Measurements from ENCODE around the gene UFSP2.

The UFSP2 gene

DNA sequence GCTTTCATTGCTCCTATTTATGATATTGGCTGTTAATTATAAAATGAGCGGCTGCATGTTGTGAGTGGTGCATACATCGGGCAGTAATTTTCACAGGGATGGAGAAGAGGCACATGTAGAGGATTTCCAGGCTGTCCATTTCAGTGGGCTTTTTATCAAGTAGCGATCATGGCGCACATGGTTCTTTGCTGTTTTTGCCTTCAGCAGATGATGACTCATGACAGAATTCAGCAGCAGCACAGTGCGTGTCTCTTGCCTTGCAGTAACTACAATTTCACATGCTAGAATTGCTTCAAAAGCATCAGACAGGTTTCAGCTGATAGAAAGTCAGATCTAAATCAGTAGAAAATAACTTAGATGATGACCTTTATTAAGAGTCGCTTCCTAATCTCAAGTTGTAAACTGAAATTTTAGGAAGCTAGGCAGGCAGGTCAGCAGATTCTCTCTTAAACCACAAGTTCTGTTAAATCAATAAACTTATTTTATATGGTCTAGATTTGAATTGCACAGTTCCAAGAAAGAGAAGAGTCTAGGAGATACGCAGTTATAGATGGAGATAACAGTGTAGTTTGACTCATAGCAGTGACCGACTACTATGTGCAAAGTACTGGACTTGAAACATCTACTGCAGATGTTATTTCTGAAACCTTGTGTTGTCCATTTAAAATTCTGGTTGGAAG lies 65.9 kb downstream of the UFSP2 start:
- Histone ChIP-seq H3K9ac (ENCODE audit: low read depth, low read length) (no peak overlapping the region), H3K4me1 (ENCODE audit: control insufficient read depth, insufficient read depth, low read length) (no peaks in the 10 kb centered on the region), H3K9me3 (ENCODE audit: control insufficient read depth, insufficient read depth, low read length) (no peaks in the 10 kb centered on the region), H3K36me3 (ENCODE audit: control insufficient read depth, insufficient read depth, low read length) (no peaks in the 10 kb centered on the region), H3K4me3 (ENCODE audit: low read depth, low read length) (no peak overlapping the region), H3K27me3 (ENCODE audit: control insufficient read depth, insufficient read depth, low read length) (no peaks in the 10 kb centered on the region)

DNA sequence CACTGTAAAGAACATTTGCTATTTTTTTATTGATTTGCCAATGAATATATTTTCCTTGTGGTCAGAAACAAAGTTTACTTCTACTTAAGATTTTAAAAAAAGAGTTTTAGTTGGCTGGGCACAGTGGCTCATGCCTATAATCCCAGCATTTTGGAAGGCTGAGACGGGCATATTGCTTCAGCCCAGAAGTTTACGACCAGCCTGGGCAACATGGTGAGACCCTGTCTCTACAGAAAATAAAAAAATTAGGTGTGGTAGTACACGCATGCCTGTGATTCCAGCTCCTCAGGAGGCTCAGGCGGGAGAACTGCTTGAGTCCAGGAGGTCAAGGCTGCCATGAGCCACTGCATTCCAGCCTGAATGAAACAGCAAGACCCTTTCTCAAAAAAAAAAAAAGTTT lies 66.8 kb downstream of the UFSP2 start:
- no peaks in the 10 kb centered on the region for H3K9me3 ChIP-seq (ENCODE audit: control insufficient read depth, insufficient read depth, low read length)
- no peak overlapping the region for H3K9ac ChIP-seq (ENCODE audit: low read depth, low read length)
- no peak overlapping the region for H3K4me3 ChIP-seq (ENCODE audit: low read depth, low read length)
- H3K4me1 ChIP-seq (ENCODE audit: control insufficient read depth, insufficient read depth, low read length): no peaks in the 10 kb centered on the region
- H3K27me3 ChIP-seq (ENCODE audit: control insufficient read depth, insufficient read depth, low read length): no peaks in the 10 kb centered on the region
- H3K36me3 ChIP-seq (ENCODE audit: control insufficient read depth, insufficient read depth, low read length): no peaks in the 10 kb centered on the region

DNA sequence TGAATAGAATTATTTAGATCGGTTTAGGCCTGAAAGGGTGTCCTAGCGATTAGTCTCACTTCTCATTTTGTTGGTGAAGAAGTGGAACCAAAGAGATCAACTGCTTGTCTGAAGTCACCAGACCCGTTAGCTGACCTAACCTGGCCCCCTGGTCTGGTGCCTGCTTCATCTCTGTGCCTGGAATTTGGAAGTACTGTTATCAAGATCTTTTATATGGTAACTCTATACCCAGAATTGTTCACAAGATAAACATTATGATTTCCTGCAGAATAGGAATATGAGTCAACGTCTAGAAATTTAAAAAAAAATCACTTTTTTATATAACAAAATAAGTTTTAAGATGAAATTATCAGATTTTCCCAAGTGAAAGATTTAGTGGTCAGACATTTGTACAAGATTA lies 67.2 kb downstream of the UFSP2 start:
- no peaks in the 10 kb centered on the region for H3K27me3 ChIP-seq (ENCODE audit: control insufficient read depth, insufficient read depth, low read length)
- no peaks in the 10 kb centered on the region for H3K9me3 ChIP-seq (ENCODE audit: control insufficient read depth, insufficient read depth, low read length)
- no peaks in the 10 kb centered on the region for H3K4me1 ChIP-seq (ENCODE audit: control insufficient read depth, insufficient read depth, low read length)
- H3K4me3 ChIP-seq (ENCODE audit: low read depth, low read length): no peak overlapping the region
- H3K36me3 ChIP-seq (ENCODE audit: control insufficient read depth, insufficient read depth, low read length): no peaks in the 10 kb centered on the region
- no peak overlapping the region for H3K9ac ChIP-seq (ENCODE audit: low read depth, low read length)

DNA sequence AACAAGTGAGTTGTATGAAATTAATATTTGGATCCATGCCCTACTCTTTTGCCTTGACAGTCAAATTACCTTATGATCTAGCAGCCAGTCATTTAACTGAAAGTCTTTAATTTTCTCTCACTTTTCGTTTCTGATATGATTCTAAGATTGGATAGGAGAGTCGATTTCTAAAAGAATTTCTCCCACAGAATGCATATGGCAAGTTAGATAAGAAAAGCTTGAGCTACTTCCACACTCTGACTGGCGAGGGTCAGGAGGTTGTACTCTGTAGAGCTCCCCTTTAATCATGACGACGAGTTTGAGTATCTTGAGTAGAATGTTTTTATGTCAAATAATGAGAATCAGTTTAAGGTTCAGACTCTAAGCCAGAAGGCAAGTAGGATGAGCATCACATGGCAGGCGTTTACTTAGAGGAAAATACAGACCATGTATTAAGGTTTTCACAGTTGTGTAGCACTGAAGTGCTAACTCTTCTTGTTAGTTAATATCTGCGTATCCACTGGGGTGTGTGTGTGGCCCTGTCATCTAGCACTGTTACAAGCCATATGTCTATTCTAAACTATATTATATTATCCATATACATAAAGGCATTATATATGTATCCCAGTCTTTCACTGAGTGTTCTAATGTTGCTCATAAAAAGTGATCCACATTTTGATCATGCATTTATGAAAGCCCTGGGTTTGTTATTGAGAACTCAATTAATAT lies 67.9 kb downstream of the UFSP2 start:
- Histone ChIP-seq H3K4me3 (ENCODE audit: low read depth, low read length) (no peak overlapping the region), H3K36me3 (ENCODE audit: control insufficient read depth, insufficient read depth, low read length) (no peaks in the 10 kb centered on the region), H3K9me3 (ENCODE audit: control insufficient read depth, insufficient read depth, low read length) (no peaks in the 10 kb centered on the region), H3K4me1 (ENCODE audit: control insufficient read depth, insufficient read depth, low read length) (no peaks in the 10 kb centered on the region), H3K9ac (ENCODE audit: low read depth, low read length) (no peak overlapping the region), H3K27me3 (ENCODE audit: control insufficient read depth, insufficient read depth, low read length) (no peaks in the 10 kb centered on the region)

DNA sequence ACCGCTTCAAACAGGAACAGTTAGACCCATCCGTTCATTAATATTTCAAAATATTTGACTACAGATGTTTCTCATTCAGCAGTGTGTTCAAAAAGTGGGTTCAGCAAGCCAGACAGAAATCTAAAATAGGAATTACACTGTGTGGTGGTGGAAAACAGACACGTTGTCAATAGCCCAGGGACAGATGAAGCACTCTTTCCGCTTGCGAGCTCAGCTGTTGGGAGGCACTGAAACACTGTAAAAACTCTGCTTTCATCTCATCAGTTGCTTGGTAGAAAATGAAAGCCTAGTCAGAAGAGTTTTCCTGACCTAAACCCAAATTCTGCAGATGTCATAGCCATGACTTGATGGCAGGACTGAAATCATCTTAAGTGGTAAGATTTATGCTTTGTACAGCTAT lies 68.6 kb downstream of the UFSP2 start:
- no peak overlapping the region for H3K9ac ChIP-seq (ENCODE audit: low read depth, low read length)
- H3K4me3 ChIP-seq (ENCODE audit: low read depth, low read length): no peak overlapping the region
- H3K9me3 ChIP-seq (ENCODE audit: control insufficient read depth, insufficient read depth, low read length): no peaks in the 10 kb centered on the region
- H3K27me3 ChIP-seq (ENCODE audit: control insufficient read depth, insufficient read depth, low read length): no peaks in the 10 kb centered on the region
- H3K4me1 ChIP-seq (ENCODE audit: control insufficient read depth, insufficient read depth, low read length): no peaks in the 10 kb centered on the region
- peaks cover 4% of the 10 kb centered on the region for H3K36me3 ChIP-seq (ENCODE audit: control insufficient read depth, insufficient read depth, low read length)

DNA sequence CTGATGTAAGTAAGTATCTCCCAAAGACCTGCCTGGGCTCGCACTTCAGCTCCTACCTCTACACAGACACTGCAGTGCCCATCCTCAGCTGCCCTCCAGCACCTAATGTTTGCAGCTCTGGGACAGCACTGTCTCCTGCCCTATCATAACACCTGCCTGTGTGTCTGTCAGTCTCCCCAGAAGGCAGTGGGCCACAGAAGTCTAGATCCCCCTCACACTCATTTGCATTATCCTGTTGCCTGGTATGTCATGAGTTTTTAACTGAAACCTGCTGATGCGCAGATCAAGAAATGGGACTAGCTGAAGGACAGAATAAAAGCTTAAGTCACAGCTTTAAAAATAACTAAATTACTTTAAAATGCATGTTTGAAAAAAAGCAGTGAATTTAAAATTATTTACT lies 73.0 kb downstream of the UFSP2 start:
- Histone ChIP-seq H3K36me3 (ENCODE audit: control insufficient read depth, insufficient read depth, low read length) (peaks cover 4% of the 10 kb centered on the region), H3K27me3 (ENCODE audit: control insufficient read depth, insufficient read depth, low read length) (no peaks in the 10 kb centered on the region), H3K4me3 (ENCODE audit: low read depth, low read length) (no peak overlapping the region), H3K4me1 (ENCODE audit: control insufficient read depth, insufficient read depth, low read length) (no peaks in the 10 kb centered on the region), H3K9ac (ENCODE audit: low read depth, low read length) (no peak overlapping the region), H3K9me3 (ENCODE audit: control insufficient read depth, insufficient read depth, low read length) (no peaks in the 10 kb centered on the region)

DNA sequence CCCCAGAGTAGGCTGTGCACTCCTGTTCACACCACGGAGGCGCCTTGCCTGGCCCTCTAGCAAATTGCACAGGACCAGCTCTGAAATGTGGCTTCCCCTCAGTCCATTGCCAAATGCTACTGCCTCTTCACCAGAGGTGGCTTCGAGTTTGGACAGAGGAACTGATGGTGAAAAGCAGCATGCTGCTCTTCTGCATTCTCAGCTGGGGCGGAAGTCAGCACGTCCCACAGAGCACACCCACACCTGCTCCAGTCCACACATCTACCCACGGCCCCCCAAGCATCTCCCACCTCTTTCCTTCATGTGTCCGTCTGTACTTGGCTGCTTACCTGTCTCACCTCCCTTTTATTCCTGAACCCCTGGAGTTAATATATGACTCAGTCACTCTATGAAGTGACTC lies 73.6 kb downstream of the UFSP2 start:
- H3K9me3 ChIP-seq (ENCODE audit: control insufficient read depth, insufficient read depth, low read length): no peaks in the 10 kb centered on the region
- H3K36me3 ChIP-seq (ENCODE audit: control insufficient read depth, insufficient read depth, low read length): peaks cover 4% of the 10 kb centered on the region
- no peaks in the 10 kb centered on the region for H3K27me3 ChIP-seq (ENCODE audit: control insufficient read depth, insufficient read depth, low read length)
- no peak overlapping the region for H3K9ac ChIP-seq (ENCODE audit: low read depth, low read length)
- no peak overlapping the region for H3K4me3 ChIP-seq (ENCODE audit: low read depth, low read length)
- H3K4me1 ChIP-seq (ENCODE audit: control insufficient read depth, insufficient read depth, low read length): no peaks in the 10 kb centered on the region

DNA sequence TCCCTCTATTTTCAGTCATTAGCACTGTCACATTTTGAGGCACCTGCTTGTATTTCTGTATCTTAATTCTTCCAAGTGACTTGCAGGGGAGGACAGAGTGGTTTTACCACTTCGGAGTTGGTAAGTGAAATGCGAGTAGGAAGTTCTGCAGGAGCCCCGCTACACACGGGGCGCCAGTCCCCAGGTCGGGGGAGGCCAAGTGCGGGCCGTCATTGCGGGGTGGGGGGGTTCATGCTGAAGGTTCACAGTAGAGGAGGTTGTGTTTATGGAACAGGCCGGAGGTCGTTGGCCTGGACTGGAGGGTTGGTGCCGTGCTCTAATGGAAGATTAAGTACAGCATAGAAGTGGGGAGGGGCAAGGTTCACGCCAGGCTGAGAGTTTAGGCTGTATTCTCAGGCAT lies 74.1 kb downstream of the UFSP2 start:
- Histone ChIP-seq H3K27me3 (ENCODE audit: control insufficient read depth, insufficient read depth, low read length) (no peaks in the 10 kb centered on the region), H3K4me1 (ENCODE audit: control insufficient read depth, insufficient read depth, low read length) (no peaks in the 10 kb centered on the region), H3K4me3 (ENCODE audit: low read depth, low read length) (no peak overlapping the region), H3K9ac (ENCODE audit: low read depth, low read length) (no peak overlapping the region), H3K9me3 (ENCODE audit: control insufficient read depth, insufficient read depth, low read length) (no peaks in the 10 kb centered on the region), H3K36me3 (ENCODE audit: control insufficient read depth, insufficient read depth, low read length) (peaks cover 4% of the 10 kb centered on the region)
